Fibroblast of skin of right biceps (primary cell): ENCODE measurements around the gene ULK4.

Source experiments
- DNase-seq: peaks from one replicate; pipeline ENCODE4 v3.0.0-alpha.2; 2013

Gene ULK4

DNA sequence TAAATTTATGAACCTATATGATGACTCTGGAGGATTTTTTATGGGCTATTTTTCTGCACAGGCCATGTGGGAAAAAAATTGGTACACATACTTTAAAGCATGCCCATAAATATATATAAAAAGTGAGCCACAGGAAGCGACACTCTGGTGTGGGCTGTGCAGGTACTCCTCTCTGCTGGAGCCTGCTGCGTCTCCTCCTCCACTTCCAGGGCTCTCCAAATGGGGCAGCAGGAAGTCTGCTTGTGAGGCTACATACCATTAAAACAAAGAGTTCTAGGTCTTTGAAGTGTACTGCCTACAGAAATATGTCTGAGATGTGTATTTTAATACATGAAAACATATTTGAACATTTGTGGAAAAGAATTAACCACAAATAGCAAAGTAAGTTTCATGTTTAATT lies 627.5 kb downstream of the ULK4 start:
- no peak for DNase-seq

DNA sequence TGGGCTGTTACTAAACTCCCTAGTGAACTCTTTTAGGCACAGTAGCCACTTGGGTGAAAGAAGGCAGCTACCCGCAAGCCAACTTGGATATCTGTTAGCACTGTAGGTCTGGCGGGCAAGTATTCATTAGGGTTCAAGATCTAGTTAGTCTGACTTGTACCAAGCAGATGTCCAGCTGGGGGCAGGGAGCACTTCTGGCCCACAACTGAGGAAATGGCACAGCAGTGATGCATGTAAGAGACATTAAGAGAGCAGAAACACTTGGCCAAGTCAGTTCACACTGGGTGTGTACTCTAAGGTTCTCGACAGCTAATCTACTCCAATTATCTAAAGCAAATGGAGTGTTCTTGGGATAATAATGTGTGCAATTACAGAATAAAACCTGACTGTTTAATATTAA lies 630.9 kb downstream of the ULK4 start:
- DNase-seq = no peak

DNA sequence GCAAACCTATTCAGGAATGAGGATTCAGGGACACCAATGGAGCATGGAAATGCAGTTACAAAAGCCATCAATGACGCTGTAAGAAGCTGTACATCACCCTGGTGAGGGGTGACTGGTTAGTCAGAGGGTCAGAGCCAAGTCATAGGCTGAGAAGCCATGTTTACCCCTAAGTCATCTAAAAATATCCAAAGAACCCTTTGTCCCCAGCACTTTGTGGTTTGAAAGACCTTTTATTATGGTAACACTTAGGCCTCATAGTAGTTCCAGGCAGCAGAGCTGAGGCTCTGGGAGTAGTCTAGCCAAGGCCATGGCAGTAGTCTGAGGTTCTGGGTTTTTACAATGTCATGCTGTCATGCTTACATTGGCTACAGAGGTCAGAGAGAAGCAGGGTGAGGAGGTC lies 631.4 kb downstream of the ULK4 start:
- DNase-seq = peak; percentile 58

DNA sequence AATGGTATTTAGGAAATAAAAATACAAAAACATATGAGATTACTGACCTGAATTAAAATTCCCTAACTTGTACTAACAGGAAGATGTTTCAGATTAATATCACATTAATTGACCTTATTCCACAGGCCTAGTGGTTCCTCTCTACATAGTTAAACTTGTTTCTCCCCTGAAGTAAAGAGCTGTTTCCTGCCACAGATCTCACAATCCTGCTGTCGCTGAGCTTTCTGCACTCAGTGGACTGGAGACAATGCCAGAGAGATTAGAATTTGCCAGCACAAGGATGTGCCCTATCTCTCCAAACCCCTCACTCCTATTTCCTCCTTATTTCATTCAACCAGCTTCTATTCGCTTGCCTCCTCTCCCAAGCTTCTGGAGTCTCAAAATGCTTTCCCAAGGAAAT lies 632.0 kb downstream of the ULK4 start:
- no peak for DNase-seq

DNA sequence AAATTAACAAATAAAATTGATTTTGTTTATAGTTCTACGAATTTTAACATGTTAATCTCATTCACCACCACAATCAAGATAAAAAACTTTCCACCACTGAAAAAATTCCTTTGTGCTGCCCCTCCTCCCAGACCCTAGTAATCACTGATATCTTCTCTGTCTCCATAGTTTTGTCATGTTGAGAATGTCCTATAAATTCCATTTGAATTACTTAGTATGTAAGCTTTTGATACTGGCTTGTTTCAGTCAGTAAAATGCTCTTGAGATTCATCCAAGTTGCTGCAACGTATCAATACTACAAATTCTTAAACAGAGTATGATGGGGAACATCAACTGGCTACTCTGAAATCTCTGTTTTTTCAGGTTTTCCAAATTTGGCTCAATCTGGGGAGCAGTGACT lies 633.0 kb downstream of the ULK4 start:
- DNase-seq = peak; percentile 68

DNA sequence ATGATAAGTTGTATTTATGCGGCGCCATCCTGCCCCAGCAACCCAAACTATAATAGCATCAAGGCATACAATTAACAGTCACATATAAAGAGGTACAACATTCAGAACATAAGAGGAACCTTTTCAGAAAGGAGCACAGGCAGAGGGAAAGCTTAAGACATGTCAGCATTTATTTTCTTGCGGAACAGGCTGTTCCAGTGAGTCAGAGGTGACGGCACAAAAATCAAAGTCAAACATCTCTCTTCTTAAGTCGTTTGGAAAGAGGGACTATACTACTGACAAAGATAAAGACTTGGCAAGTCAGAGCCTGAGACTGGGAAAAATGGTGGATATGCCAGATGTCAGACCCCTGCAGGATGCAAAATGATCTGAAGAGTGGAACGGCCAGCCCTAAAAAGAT lies 634.2 kb downstream of the ULK4 start:
- DNase-seq = no peak

DNA sequence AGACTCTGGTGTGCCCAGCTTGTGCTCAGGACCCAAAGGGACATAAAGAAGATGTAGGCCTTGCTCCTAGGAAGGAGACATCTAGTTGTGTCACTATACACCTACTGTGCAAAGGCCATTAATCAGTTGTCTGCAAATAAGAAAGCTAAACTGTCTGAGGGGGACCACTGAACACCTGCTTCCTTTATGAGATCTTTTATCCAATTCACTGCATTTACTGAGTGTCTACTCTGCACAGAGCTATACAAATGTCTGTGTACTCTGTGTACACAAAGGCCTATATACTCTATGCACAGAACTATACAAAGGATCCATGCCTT lies 637.8 kb downstream of the ULK4 start:
- DNase-seq = no peak

DNA sequence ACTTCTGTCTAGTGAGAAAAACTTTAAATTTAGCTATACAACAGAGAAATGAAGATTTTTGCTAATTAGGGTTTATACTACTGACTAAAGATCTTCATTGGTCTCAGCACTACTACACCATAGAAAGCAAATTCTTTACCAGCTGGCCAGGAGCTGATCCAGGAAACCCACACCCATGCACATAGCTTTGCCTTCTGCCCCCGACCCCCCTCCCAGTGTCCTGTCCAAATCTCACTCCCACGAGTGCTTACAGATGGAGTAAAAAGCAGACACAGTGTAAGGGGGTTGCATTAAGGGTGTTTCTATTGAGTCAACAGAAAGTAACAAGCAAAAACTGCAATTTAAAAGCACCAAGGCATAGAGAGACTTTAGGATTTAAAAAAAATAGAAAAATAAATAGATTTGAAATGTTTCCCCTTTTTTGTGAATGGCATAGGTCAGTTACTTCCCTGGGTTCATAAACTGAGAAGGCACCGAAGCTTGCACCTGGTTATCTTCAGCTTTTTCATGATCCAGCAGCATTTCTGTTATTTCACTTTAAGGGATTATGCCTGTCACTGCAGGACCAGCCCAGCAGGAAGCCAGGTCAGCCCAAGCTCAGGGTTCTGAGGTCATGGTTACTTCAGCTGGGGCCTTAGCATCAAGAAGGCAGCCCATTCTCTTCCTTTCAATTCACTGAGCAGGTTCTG lies 638.3 kb downstream of the ULK4 start:
- DNase-seq = no peak

DNA sequence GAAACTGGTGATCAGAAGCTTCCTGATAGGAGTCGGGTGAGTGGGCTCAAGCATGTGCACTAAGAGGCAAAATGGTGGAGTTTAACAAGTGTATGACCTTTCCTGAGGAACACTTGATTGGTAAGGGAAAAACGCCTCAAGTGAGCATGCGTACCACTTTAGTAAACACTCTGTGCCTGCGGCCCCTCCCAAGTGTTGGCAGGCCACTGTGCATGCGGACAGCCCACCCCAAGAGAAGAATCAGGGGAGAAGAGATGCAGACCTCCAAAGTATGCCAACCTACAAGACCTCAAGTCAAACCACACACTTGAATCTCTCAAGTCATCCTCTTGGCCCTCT lies 640.3 kb downstream of the ULK4 start:
- no peak for DNase-seq

DNA sequence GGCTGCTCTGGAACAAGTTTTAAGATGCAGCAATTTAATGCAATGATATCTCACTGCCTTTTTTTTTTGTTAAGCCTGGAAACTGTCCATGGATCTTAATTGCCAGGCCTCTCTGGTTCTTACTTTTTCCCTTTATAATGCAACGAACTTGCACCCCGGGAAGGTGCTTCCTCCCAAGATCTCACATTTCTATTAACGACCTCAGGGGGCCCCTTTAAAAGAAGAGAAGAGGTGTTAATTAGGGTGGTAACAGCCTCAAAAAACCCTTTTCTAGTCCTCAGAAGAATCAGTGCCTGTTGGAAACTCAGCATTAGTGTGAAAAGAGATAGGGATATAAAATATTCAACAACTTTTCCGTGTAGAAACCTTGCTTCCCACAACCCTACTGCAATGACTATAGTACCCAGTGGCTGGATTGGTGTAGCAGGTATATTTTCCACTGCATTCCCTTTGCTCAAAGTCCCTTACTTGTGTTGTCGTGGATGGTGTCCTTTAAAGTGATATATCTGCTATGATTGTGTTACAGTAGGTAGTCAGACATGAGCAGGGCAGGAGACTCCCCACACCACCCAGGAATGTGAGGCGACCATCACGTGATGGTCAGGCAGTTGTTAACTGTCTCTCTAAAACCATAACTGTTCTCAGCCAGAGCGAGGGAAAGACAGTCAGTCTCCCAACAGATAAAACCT lies 640.8 kb downstream of the ULK4 start:
- DNase-seq = no peak

DNA sequence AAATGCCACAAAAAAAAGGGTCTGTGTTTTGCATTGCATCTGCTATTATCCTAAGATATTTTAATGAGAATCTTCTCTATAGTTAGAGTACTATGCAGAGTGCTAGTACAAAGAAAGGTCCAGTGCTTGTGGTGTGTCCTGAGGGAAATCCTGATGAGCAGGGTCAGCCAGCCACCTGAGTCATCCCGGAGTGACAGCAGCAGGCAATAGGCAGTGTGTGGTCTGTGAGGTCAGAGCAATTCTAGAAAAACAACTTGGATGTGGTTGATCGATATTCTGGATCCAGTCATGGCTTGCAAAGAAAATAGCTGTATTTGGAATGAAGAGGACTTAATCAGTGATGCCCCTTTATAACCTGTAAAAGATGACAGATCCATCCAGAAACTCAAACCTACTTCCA lies 643.4 kb downstream of the ULK4 start:
- DNase-seq = peak; percentile 41

DNA sequence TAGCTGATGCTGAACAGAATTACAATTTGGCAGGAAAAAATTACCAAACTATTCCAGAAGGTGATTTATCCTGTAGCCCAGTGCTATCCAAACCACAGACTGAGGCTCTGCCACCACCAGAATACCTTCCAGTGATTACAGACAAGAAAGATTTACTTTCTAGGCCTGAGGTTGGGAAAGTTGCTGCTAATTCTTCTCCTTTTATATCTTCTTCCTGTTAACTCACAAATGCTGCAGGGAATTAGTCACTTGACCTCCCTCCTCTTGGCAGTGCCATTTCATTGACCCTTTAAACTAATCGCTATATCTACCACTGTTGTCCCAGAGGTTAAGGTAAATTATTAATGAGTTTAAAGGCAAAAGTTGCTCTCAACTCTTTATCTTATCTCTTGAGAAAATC lies 644.2 kb downstream of the ULK4 start:
- DNase-seq = peak; percentile 59

DNA sequence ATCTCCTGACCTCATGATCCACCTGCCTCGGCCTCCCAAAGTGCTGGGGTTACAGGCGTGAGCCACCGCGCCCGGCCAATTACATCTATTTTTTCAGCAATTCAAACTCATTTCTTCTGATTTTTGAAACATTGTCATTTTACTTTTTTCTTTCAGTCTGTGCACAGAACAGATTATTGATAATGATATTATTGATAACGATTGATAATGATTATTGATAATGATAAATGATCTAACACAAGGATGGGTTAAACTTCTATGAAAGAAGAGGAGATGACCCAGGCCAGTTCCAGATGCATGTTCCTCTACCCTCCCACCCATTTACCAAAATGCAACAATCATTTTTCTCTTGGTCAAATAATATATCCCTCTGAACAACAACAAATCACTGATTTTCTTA lies 644.6 kb downstream of the ULK4 start:
- DNase-seq = no peak

DNA sequence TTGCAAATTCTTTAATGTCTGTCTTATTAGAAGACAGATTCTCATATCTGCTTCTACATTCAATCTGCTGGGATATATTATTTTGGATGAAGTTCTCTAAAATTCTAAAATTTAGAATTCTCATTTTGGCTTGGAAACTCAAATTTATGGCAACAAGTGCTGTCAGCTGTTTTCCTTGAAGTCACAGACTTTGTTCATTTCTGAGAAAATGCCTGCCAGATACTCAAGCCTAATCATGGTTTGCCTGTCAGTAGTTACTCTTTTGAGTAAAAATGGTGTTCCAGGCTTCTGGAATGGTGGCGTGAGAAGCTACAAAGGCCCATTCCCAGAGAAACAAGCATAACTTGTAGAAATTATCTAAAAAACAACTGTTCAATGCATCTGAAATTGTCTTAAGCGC lies 646.8 kb downstream of the ULK4 start:
- DNase-seq = no peak

DNA sequence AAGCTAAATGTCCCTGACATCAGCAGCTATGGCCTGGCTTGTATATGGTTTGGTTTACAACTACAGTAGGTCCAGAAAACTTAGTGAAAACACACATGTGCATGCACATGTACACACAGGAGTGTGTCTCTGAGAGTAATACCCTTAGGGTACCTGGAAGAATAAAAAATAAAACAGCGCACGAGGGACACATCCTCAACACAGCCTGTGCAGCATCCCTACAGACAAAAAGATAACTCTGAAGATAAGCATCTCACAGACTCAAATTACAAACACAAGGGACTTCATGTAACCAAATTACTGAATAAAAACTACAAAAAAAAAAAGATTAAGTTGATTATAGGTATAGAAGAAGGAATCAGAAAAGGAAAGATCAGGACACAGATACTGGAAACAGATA lies 653.8 kb downstream of the ULK4 start:
- no peak for DNase-seq

DNA sequence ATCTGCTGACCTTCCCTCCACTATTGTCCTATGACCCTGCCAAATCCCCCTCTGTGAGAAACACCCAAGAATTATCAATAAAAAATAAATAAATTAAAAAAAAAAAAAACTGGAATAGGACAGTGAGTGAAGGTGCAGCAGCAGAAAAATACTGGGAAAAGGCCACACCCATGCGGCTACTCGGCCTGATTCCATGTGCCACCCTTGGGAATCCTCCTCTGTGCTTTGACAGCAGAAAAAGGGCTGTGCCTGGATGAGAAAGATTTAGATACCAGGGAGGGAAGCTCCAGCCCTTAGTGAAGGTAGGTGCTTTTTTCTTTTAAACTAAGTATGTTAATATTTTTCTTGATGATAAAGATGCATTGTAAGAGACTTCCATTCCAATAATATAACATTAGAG lies 654.8 kb downstream of the ULK4 start:
- DNase-seq = no peak

DNA sequence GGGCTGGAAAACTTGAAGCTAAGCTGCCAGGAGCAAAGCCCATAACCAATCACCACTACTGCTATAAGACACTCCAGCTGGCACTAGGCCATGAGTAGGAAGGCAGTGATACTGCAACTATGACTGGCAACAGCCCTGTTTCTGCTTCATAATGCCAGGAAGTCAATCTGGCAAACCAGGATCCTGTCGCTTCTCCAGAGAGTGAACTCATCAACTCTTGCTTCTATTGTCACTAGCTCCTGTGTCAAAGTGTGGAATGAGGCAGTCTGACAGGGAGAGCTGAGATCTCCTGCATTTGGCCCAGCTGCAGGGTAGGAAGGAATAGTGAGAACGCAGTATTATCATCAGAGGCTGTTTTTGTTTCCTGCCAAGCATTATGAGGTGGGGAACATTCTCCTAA lies 657.3 kb downstream of the ULK4 start:
- DNase-seq = peak; percentile 27

DNA sequence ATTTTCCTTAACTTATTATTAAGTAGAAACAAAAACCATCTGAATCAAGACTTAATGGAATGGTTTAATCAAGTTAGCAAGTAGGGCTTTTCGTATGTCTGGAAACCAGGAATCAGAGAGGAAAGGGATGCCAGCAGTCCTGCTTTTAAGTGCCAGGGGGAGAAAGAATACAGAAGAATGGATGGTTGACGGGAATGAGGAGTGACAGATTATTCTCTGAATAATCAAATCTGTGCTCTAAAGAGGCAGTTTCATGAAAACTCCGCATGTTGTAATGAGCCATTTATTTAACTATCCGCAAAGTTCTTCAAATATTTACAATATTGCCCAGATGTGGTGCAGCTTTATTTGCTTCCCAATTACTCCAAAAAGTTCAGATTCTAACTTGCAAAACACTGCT lies 659.6 kb downstream of the ULK4 start:
- no peak for DNase-seq

DNA sequence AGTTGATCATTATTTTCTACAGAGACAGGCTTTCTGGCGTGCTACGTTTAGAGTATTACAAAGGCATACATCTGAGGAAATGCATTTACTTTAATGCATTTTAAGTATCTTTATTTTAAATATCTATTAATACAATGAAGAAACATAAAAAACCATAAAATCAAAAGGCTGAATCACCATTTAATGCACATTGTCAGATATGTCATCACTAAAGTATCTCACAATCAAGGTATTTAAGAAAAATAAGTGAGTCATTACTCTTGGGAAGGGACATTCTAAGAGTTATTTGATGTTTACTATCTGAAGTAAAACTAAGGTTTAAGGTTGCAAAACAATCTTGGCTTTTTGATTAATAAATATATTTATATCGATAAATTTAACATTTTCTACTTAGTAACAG lies 660.4 kb downstream of the ULK4 start:
- peak; percentile 19 for DNase-seq

DNA sequence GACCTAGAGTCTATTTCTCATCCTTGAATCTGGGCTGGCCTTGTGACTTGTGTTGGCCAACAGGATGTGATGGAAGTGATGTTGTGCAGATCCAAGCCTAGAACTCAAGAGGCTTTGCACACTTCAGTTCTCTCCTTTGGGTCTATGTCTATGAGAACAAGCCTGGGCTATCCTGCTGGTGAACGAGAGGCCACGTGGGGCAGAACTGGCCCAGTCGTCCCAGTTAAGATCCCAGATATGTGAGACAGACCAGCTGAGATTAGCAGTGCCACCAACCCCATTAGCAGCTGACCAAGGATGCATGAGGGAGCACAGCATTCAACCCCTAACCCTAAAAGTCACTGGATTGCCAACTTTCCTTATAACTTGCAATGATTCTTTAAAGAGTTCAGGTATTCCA lies 662.9 kb downstream of the ULK4 start:
- no peak for DNase-seq

DNA sequence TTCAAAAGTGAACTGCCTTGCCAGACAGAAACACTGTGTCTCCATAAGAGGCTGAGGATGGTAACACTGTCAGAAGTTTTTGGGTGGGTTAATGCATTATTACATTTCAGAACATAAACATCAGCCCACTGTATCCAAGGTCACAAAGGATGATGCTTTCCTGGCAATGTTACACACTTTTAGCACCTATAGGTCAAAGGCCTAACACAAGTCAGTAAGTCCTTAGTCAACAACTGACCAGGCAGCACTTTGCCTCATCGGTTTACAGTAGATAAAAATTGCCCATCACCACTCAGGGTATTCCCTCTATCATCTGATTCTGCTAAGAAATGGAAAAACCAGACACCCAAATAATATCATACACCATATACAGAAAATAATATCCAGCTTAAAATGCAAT lies 664.2 kb downstream of the ULK4 start:
- DNase-seq = no peak

DNA sequence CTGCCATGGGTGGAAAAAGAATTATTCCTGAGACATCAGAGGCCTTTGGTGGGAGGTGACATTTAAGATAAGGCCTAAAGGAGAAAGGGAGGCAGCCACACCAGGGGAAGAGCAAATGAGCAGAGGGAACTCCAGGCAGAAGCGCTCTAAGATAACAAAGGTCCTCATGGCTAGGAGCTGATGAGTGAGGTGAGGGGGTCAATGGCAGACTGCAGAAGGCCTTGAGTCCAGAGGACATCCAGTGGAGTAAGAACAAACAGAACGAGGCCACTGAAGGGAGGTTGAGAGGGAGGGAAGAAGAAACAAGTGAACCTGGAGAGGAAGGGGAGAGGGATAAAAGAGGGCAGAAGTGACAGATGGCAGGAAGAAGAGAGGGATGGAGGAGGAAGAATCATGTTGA lies 665.3 kb downstream of the ULK4 start:
- DNase-seq = no peak

DNA sequence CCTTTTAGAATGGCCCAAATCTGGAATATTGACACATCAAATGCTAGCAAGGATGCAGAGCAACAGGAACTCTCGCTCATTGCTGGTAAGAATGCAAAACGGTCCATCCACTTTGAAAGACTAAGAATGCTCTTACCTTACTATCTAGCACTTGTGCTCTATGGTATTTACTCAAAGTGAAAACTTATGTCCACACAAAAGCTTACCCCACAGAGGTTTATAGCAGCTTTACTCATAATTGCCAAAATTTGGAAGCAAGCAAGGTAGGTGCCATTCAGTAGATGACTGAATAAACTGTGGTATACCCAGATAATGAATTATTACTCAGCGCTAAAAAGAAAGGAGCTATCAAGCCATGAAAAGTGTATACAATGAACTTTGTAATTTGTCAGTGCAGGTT lies 666.2 kb downstream of the ULK4 start:
- no peak for DNase-seq

DNA sequence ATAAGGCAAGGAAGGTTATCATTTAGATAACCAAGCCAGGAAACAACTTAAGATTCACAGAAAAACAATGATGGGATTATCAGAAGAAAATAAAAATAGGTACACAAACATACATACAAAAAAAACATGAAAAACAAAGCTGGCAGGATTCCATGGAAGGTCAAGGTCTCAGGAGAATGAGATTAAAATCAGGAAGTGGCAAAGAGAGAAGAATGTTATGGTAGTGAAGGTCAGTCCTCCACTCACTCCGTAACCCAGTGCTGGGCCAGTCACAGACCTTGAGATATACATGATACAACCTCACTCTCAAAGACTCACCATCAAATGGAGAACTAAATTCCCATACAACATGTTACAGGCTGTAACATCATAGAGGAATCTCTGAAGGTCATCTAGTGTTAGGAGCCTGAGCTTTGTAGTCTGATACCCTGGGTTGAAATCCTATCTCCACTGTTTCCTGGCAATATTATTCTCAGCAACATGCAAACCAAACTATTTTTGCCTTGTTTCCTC lies 668.7 kb downstream of the ULK4 start:
- DNase-seq = no peak

DNA sequence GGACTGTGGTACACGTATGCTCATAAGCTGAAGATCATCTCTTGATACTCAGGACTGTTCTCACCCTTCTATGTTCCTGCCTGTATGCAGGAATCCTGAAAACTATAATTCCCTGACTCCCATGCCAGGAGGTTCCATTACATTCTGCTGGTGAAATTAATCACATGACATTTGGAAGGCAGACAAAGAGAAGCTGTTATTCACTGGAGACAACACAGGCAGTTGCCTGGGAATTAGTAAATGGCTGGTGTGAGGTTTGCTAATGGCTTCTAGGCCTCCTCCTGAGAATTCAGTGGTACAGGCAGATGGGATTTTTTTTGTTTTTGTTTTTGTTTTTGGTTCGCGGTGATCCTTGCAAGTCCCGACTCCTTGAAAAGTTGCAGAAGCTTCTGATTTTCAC lies 671.2 kb downstream of the ULK4 start:
- no peak for DNase-seq
